DMS153 (cell line): ENCODE results near the gene RSRP1.

Experiments used
- DNase-seq: peaks from one replicate; lab custom pipeline; 2025; lab: John Stamatoyannopoulos, UW

The RSRP1 gene

DNA sequence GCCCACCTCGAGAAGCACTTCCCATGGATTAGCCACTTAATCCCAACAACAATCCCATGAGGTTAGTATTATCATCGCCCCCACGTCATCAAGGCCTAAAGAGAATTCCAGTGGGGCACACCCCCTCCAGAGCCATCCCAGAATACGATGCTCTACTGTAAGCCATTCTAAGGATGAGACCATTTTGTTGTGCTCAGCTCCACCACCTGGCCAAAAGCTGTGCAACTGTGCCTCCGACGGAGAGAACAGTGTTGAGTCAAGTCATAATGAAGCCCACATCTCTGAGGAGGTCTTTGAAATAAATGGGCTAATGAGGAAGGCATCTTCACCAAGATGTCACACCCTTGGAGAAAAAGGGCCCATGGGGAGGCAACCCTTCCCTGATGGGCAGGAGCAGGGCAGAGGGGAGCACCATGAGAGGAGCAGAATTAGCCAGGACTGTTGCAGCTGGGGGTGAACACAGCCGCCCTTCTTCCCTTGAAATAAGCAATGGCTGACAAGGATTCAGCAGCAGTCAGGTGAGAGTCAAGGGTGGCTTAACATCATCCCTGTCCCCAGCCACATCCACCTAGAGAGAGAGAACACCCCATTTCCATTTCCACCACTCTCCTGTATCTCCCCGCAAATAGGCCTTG lies 29.5 kb downstream of the RSRP1 start:
- no peak for DNase-seq

DNA sequence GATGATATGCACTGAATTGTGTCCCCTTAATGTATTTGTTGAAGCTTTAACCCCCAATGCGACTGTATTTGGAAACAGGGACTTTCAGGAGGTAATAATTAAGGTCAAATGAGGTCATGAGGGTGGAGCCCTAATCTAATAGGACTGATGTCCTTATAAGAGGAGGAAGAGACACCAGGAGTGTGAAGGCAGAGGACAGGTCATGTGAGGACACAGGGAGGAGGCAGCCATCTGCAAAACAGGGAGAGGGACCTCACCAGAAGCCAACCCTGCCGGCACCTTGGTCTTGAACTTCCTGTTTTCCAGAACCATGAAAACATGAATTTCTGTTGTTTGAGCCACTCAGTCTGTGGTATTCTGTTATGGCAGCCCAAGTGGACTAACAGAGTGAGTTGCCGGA lies 30.2 kb downstream of the RSRP1 start:
- no peak for DNase-seq

GRCh38 chr1:25216123-25216522 lies 31.1 kb downstream of the RSRP1 start:
- DNase-seq: no peak

DNA sequence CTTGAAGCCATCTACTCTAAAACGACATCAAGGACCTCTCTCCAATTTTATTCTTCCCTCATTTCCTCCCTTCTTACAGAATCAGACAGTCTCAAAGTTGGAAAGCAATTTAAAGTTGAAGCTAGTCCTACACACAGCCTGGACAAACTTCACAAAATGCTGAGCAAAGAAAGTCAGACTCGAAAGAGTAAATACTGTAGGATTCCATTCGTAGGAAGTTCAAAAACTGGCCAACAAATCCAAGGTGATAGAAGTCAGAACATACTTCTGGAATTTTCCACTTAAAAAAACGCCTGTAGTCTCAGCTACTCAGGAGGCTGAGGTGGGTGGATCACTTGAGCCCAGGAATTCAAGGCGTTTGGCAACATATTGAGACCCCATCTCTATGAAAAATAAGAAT lies 34.5 kb downstream of the RSRP1 start:
- DNase-seq: no peak

DNA sequence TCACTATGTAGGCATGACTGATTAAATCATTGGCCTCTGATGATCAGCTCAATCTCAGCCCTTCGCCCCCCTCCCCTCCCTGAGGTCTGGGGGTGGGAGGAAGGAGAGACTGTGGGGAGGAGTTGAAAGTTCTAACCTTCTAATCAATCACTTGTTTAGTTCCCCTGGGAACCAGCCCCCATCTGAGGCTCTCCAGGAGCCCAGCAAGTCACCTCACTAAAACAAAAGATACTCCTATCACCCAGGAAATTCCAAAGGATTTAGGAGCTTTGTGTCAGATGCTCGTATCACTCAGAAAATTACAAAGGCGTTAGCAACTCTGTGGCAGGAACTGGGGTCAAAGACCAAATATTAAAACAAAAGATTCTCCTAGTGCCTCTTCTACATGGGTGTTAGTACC lies 36.5 kb downstream of the RSRP1 start:
- DNase-seq: no peak

DNA sequence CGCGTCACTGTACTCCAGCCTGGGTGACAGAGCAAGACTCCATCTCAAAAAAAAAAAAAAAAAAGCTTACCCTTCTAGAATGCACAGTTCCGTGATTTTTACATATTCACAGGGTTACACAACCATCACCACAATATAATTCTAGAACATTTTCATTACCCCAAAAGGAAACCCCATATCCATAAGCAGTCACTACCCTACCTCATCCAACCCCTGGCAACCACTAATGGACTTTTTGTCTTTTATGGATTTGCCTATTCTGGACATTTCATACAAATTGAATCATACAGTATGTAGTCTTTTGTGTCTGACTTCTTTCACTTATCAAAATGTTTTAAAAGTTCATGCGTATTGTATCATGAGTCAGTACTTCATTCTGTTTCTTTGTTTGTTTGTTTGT lies 37.7 kb downstream of the RSRP1 start:
- DNase-seq: no peak

- DNase-seq: no peak
Observed at GRCh38 chr1:25208561-25209222, 38.6 kb downstream of the RSRP1 start.

GRCh38 chr1:25208092-25208491 lies 39.2 kb downstream of the RSRP1 start:
- no peak for DNase-seq

- DNase-seq: no peak
Observed at GRCh38 chr1:25206201-25206600, 41.1 kb downstream of the RSRP1 start.

- DNase-seq: no peak
Observed at GRCh38 chr1:25205786-25206185, 41.5 kb downstream of the RSRP1 start.

DNA sequence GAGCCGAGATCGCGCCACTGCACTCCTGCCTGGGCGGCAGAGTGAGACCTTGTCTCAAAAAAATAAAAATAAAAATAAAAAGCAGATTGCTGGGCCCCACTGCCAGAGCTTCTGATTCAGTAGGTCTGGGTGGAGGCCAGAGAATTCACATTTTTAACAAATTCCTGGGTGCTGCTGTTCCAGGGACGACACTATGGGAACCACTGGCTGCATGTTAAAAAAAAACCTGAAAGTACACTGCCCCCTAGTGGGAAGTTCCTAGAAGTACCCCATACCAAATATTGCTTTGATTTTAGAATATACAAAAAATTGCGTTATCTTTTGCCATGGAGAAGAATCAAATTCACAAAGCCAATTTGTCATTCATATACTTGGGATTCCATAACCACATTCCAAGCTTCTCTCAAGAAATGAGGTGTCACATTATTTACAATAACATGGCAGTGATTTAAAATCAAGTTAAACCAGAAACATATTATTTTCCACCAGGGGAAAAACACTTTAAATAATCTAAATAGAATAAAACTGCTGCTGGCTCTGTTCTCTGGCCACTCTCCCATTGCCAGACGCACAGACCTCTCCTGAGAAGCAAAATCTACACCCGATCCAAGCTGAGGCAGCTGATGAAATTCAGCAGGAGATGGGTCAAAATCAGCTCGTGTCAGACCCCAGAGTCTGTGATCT lies 42.3 kb downstream of the RSRP1 start:
- no peak for DNase-seq

- no peak for DNase-seq
Observed at GRCh38 chr1:25201006-25201405, 46.2 kb downstream of the RSRP1 start.

DNA sequence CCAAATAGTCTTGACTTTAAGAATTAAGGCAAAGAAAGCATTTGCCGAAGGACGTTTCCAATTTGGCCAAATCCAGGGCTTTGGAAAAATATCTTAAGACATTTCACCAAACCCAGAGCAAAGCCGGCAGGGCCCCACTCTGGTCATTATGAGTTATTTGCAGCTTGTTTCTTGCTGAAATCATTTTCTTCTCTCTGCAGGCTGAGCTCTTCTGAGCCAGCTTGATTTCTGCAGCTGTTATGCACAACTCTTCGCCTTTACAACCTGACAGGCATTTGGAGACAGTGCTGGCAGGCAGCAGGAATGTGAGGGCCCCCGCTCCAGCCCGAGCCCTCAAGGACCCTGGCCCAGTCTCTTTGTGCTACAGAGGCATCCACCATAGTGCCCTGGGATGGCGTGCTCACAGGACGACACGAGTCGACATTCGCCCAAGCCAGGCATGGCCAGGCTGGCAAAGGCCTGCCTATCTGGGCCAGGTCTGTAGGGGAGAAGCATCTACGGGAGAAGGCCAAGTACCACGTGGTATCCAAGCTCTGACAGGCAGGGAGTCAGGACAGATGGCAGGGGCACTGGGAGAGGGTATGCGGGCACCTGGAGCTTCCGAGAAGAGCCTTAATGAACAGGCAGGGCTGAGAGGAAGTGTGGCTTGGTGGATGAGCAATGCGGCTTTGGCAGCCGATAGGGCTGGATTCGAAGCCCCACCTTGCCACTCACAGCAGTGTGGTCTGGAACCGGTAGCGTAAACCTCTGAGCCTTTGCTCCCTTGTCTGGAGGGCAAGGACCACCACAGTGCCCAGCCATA lies 47.2 kb downstream of the RSRP1 start:
- DNase-seq: no peak

DNA sequence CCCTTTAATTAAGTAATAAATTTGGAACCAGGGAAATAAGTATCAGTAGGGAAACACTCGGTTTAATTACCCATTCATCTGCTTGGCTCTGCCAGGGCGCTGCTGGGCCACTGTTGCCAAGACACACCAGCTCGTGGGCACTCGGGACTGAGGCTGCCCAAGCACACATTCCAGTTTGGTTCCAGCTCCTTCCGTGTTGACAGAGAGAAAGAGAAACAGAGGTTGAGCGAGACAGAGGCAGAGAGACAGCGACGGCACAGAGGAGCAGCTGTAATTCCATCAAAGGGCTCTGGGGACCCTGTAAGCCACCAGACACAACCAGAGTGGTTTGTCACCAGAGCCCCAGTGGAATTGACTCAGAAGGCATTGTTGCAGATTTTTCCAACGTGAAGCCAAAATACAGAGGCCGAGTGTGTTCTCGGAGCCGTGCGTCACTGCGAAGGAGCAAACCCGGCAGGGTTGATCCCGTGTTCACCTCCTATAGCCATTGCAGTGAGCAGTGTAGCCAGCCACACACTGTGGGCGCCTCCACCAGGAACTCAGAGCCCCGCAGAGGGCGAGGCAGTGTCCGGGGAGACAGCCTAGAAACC lies 48.5 kb downstream of the RSRP1 start:
- peak; percentile 80 for DNase-seq

- no peak for DNase-seq
Observed at GRCh38 chr1:25197982-25198662, 49.1 kb downstream of the RSRP1 start.

GRCh38 chr1:25197235-25197975 lies 49.8 kb downstream of the RSRP1 start:
- DNase-seq: peak; percentile 78

GRCh38 chr1:25196830-25197229 lies 50.4 kb downstream of the RSRP1 start:
- no peak for DNase-seq

DNA sequence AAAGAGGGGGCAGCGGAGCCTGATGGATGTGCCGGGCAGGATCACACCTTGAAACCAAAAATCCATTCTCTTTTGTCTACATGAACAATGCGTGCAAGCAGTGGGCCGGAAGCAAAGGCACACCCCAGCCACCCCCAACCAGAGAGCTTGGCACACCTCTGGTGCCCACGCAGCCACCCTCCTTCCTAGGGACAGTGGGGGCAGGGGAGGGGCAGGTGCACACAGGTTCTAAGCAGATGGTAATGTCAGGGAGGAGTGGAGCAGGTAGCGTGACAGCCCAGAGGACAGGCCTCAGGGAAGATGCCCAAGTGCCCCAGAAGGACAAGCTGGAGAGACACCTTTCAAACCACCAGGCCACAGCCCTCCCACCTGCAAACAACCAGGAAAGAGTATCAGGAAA lies 51.4 kb downstream of the RSRP1 start:
- DNase-seq: peak; percentile 93

- DNase-seq: peak; percentile 57
Observed at GRCh38 chr1:25194572-25195020, 52.7 kb downstream of the RSRP1 start.

DNA sequence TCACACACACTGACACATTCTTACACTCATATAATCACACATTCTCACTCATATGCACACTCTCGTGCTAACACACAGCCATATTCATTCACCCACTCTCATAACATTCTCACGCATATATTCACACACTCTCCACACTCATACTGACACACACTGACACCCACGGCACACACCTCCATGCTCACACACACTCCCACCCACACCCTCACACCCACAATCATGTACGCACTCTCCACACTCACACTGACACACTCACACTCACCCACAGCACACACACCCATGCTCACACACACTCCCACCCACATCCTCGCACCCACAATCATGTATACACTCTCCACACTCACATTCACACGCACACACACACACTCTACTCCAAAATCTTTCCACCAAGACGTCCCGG lies 53.2 kb downstream of the RSRP1 start:
- no peak for DNase-seq

- DNase-seq: no peak
Observed at GRCh38 chr1:25193229-25193628, 54.0 kb downstream of the RSRP1 start.
